Neural cell (in vitro differentiated cells): Measurements from ENCODE around the gene PPM1N. TPM values are rescaled to one million over a fixed set of nuclear protein-coding genes. Genes with fewer than 3 reads are reported as not detected.

Experiments
- H2AFZ ChIP-seq: fragments of 200-600, 300-800 bp; sonication (generic), shearing (Covaris generic); 2 replicates; pipeline ENCODE4 v1.6.0; 2014; ENCODE audit warnings: low read depth, mild to moderate bottlenecking, antibody characterized with exemption, low read length, moderate library complexity
- H3F3A ChIP-seq: fragments of 200-600 bp; shearing (Covaris generic); 2 replicates; pipeline ENCODE4 v1.6.1; 2016; ENCODE audit warnings: mild to moderate bottlenecking, moderate library complexity, mixed read lengths, antibody characterized with exemption, low read length; ENCODE audit not compliant: insufficient read depth, poor library complexity, severe bottlenecking
- H3K27ac ChIP-seq: fragments of 200-600, 300-800 bp; sonication (generic), shearing (Covaris generic); 2 replicates; pipeline ENCODE4 v1.5.1; 2014; ENCODE audit warnings: mild to moderate bottlenecking, low read length, moderate library complexity
- H3K27me3 ChIP-seq: fragments of 300-800, 200-600 bp; sonication (generic), shearing (Covaris generic); 2 replicates; pipeline ENCODE4 v1.6.0; 2014; ENCODE audit warnings: mild to moderate bottlenecking, low read depth, low read length, moderate library complexity; ENCODE audit not compliant: insufficient read depth
- H3K36me3 ChIP-seq: fragments of 300-800, 200-600 bp; sonication (generic), shearing (Covaris generic); 2 replicates; pipeline ENCODE4 v1.5.1; 2014; ENCODE audit warnings: mild to moderate bottlenecking, antibody characterized with exemption, low read length, moderate library complexity; ENCODE audit not compliant: insufficient read depth
- H3K4me2 ChIP-seq: fragments of 300-800, 200-600 bp; sonication (generic), shearing (Covaris generic); 2 replicates; pipeline ENCODE4 v1.6.0; 2014; ENCODE audit warnings: mild to moderate bottlenecking, low read length
- H3K4me3 ChIP-seq: fragments of 300-800, 200-600 bp; sonication (generic), shearing (Covaris generic); 2 replicates; pipeline ENCODE4 v1.5.1; 2014; ENCODE audit warnings: mild to moderate bottlenecking, low read length, moderate library complexity
- H3K79me2 ChIP-seq: fragments of 200-600 bp; shearing (Covaris generic); replicated peaks from 2 replicates; pipeline ENCODE4 v1.6.0; 2014; ENCODE audit warnings: mild to moderate bottlenecking, low read length, moderate library complexity; ENCODE audit not compliant: insufficient read depth
- H3K9ac ChIP-seq: fragments of 300-800, 200-600 bp; sonication (generic), shearing (Covaris generic); 2 replicates; pipeline ENCODE4 v1.6.1; 2016; ENCODE audit warnings: mild to moderate bottlenecking, low read length, mixed read lengths
- H3K9me2 ChIP-seq: fragments of 200-600 bp; shearing (Covaris generic); 2 replicates; pipeline ENCODE4 v1.6.1; 2016; ENCODE audit warnings: mild to moderate bottlenecking, low read length, mixed read lengths; ENCODE audit not compliant: insufficient read depth
- H3K9me3 ChIP-seq: fragments of 200-600, 300-800 bp; sonication (generic), shearing (Covaris generic); 2 replicates; pipeline ENCODE4 v1.6.1; 2016; ENCODE audit warnings: mild to moderate bottlenecking, mixed run types, low read length, moderate library complexity, mixed read lengths
- H4K20me1 ChIP-seq: fragments of 200-600 bp; shearing (Covaris generic); 2 replicates; pipeline ENCODE4 v1.6.1; 2016; ENCODE audit warnings: mild to moderate bottlenecking, mixed run types; ENCODE audit not compliant: insufficient read depth
- EP300 ChIP-seq: fragments of 450-650 bp; conservative IDR thresholded peaks from 2 replicates; pipeline ENCODE4 v1.6.1; 2014; ENCODE audit warnings: antibody characterized with exemption, mild to moderate bottlenecking, moderate library complexity; ENCODE audit not compliant: poor library complexity, severe bottlenecking
- EZH2 ChIP-seq: fragments of 200-600, 300-800 bp; shearing (Covaris generic), sonication (generic); IDR thresholded peaks from 2 replicates; pipeline ENCODE4 v1.6.1; 2014; ENCODE audit warnings: antibody characterized with exemption, low read length, borderline replicate concordance, mild to moderate bottlenecking; ENCODE audit not compliant: insufficient read depth, poor library complexity, severe bottlenecking
- MXI1 ChIP-seq: fragments of 450-650 bp; conservative IDR thresholded peaks from 2 replicates; pipeline ENCODE4 v1.6.1; 2014; ENCODE audit warnings: antibody characterized with exemption, mild to moderate bottlenecking; ENCODE audit not compliant: poor library complexity, severe bottlenecking
- POLR2AphosphoS5 ChIP-seq: IDR thresholded peaks from 2 replicates; pipeline ENCODE4 v1.6.1; 2012
- RAD21 ChIP-seq: fragments of 450-650 bp; conservative IDR thresholded peaks from 2 replicates; pipeline ENCODE4 v1.6.1; 2014; ENCODE audit warnings: antibody characterized with exemption, mild to moderate bottlenecking, moderate library complexity
- SMC3 ChIP-seq: fragments of 450-650 bp; conservative IDR thresholded peaks from 2 replicates; pipeline ENCODE4 v1.6.1; 2014; ENCODE audit warnings: antibody characterized with exemption, mild to moderate bottlenecking, moderate library complexity; ENCODE audit not compliant: poor library complexity
- TAF1 ChIP-seq: IDR thresholded peaks from 2 replicates; pipeline ENCODE4 v1.6.1; 2012; ENCODE audit warnings: low read depth
- polyA plus RNA-seq: library from polyadenylated mRNA; depleted of rRNA; stranded (reverse); fragments of >200 nt; gene quantifications from 2 replicates; pipeline ENCODE4 v1.2.3, GENCODE V29; 2014
- TF ChIP-seq, protein P1 (sequence below): IDR thresholded peaks from 2 replicates; pipeline ENCODE4 v1.6.1; 2012; ENCODE audit warnings: borderline replicate concordance
- TF ChIP-seq, protein P2 (sequence below): fragments of 450-650 bp; IDR thresholded peaks from 2 replicates; pipeline ENCODE4 v1.5.1; 2014; ENCODE audit warnings: antibody characterized with exemption, mild to moderate bottlenecking, moderate library complexity; ENCODE audit not compliant: poor library complexity, severe bottlenecking

PPM1N gene
- polyA plus RNA-seq, 1 donor from 2014 or later: 1.0 TPM

DNA sequence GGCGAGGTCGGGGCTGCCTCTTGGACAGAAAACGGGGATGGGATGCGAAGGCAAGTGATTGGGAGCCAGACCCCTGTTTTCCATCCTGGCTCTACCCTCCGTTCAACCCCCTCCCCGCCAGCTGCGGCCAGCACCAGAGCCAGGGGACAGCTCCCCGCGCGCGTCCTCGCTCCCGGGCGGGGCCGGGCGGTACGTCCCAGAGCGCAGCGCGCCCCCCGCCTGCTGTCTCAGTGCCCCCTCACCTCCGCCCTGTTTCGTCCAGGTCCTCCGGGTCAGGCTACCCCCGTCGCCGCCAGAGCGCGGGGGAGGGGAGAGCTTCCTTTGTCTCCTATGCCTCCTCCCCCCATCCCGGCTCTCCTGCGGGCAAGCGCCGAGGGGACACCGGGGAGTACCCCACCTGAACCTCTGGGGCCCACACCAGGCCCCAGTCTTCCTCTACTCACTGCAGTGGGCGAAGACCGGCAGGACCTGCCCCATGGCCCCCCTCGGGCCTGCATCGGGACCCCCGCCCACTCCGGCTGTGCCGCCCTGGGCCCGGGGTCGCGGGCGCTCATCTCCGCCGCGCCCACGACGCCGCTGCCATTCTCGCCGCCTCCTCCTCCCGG lies 1.8 kb upstream of the PPM1N start:
- Histone ChIP-seq H3K9ac (peak overlapping the region; percentile 97), H3K27ac (peak overlapping the region; percentile 62), H4K20me1 (peaks cover 12% of the 10 kb centered on the region), H3K79me2 (peaks cover 3% of the 10 kb centered on the region), H3K4me3 (peak overlapping the region; percentile 99), H3F3A (no peaks in the 10 kb centered on the region), H2AFZ (peak overlapping the region; percentile 65), H3K4me2 (peak overlapping the region; percentile 65), H3K9me2 (no peaks in the 10 kb centered on the region), H3K9me3 (no peaks in the 10 kb centered on the region), H3K36me3 (no peaks in the 10 kb centered on the region), H3K27me3 (peaks cover 42% of the 10 kb centered on the region)
- TF ChIP-seq SMC3: no peak
- TF ChIP-seq TAF1: peak; percentile 58
- TF ChIP-seq POLR2AphosphoS5: peak; percentile 45
- no peak for TF ChIP-seq EZH2
- TF ChIP-seq, protein P1, sequence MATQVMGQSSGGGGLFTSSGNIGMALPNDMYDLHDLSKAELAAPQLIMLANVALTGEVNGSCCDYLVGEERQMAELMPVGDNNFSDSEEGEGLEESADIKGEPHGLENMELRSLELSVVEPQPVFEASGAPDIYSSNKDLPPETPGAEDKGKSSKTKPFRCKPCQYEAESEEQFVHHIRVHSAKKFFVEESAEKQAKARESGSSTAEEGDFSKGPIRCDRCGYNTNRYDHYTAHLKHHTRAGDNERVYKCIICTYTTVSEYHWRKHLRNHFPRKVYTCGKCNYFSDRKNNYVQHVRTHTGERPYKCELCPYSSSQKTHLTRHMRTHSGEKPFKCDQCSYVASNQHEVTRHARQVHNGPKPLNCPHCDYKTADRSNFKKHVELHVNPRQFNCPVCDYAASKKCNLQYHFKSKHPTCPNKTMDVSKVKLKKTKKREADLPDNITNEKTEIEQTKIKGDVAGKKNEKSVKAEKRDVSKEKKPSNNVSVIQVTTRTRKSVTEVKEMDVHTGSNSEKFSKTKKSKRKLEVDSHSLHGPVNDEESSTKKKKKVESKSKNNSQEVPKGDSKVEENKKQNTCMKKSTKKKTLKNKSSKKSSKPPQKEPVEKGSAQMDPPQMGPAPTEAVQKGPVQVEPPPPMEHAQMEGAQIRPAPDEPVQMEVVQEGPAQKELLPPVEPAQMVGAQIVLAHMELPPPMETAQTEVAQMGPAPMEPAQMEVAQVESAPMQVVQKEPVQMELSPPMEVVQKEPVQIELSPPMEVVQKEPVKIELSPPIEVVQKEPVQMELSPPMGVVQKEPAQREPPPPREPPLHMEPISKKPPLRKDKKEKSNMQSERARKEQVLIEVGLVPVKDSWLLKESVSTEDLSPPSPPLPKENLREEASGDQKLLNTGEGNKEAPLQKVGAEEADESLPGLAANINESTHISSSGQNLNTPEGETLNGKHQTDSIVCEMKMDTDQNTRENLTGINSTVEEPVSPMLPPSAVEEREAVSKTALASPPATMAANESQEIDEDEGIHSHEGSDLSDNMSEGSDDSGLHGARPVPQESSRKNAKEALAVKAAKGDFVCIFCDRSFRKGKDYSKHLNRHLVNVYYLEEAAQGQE: peak; percentile 93
- TF ChIP-seq, protein P2, sequence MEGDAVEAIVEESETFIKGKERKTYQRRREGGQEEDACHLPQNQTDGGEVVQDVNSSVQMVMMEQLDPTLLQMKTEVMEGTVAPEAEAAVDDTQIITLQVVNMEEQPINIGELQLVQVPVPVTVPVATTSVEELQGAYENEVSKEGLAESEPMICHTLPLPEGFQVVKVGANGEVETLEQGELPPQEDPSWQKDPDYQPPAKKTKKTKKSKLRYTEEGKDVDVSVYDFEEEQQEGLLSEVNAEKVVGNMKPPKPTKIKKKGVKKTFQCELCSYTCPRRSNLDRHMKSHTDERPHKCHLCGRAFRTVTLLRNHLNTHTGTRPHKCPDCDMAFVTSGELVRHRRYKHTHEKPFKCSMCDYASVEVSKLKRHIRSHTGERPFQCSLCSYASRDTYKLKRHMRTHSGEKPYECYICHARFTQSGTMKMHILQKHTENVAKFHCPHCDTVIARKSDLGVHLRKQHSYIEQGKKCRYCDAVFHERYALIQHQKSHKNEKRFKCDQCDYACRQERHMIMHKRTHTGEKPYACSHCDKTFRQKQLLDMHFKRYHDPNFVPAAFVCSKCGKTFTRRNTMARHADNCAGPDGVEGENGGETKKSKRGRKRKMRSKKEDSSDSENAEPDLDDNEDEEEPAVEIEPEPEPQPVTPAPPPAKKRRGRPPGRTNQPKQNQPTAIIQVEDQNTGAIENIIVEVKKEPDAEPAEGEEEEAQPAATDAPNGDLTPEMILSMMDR: no peak
- peak; percentile 25 for TF ChIP-seq MXI1

DNA sequence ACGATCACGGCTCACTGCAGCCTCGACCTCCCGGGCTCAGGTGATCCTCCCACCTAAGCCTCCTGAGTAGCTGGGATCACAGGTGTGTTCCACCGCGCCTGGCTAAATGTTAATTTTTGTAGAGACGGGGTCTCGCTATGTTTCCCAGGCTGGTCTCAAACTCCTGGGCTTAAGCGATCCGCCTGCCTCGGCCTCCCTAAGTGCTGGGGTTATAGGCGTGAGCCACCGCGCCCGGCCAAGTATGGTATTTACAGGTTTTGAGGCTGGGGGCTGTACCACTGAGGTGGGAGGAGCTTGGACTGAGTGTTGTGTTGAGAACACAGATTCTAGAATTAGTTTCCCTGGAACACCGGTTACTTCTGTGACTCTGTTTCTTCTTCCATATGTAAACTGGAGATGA lies 452 bp upstream of the PPM1N start:
- H3K4me3 ChIP-seq: no peak overlapping the region
- H2AFZ ChIP-seq: no peak overlapping the region
- TF ChIP-seq MXI1: no peak
- TF ChIP-seq EZH2: no peak
- no peak for TF ChIP-seq EP300
- no peak for TF ChIP-seq POLR2AphosphoS5
- TF ChIP-seq SMC3: no peak
- TF ChIP-seq TAF1: no peak
- no peak for TF ChIP-seq RAD21
- TF ChIP-seq, protein P1: no peak
- TF ChIP-seq, protein P2: no peak
- H3K27me3 ChIP-seq: peaks cover 49% of the 10 kb centered on the region
- no peak overlapping the region for H3K9ac ChIP-seq
- peaks cover under 1% of the 10 kb centered on the region for H4K20me1 ChIP-seq
- H3K27ac ChIP-seq: no peak overlapping the region
- H3K9me3 ChIP-seq: no peaks in the 10 kb centered on the region
- no peaks in the 10 kb centered on the region for H3K36me3 ChIP-seq
- no peaks in the 10 kb centered on the region for H3F3A ChIP-seq
- no peaks in the 10 kb centered on the region for H3K9me2 ChIP-seq
- H3K4me2 ChIP-seq: no peak overlapping the region
- H3K79me2 ChIP-seq: peaks cover 3% of the 10 kb centered on the region
